ENCODE data around the gene CMTM8.

DNA sequence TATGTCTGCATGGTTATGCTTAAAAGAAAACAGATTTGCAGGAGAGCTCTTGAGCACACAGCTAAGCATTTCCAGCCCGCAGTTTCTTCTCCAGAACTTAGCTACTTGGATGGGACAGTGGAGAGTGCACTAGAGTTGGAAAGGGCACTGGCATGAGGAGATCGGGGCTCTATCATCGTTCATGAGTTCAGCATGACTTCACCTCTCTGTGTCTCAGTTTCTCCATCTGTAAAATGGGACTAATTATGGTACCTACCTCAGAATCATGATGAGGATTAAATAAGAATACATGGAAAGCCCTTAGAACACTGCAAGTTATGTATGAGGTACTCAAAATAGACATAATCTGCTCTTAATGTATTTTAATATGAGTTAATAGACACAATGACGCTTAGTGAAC lies 69.9 kb downstream of the CMTM8 start:
- TF ChIP-seq POLR2A (IDR thresholded peaks at IDR 0.05; ENCODE audit: low read length), result no peak
- TF ChIP-seq GATA1 (IDR thresholded peaks at IDR 0.05; ENCODE audit: low read depth, low read length), result no peak
